HPDE6-E6E7 (cell line): Measurements from ENCODE around the gene DMXL2.
"Not testable (repeated sequence)": the region's sequence is repeated elsewhere in the genome, so short reads cannot be mapped to it uniquely, and the experiment has no call there.

Source experiments
- DNase-seq: peaks from one replicate; pipeline ENCODE4 v3.0.0; 2011; ENCODE audit warnings: missing footprints; ENCODE audit errors: extremely low spot score

The DMXL2 gene

DNA sequence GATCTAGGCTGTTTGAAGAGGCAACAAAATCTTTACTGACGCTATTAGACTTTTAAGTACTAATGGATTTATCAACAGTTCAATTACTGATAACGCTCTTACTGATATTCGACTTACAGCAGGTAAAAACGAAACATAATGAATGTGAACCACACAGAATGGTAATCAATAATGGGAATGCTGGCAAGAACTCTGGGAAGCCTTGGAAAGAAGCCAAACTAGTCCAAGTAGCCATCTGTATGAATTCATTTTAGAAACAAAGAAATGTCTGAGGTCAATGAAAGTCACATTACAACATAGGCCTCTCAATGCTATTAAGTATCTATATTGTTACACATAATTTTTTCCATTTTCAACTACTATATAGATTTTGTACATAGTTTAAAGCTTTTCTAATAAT lies 130.0 kb downstream of the DMXL2 start:
- no peak for DNase-seq

GRCh38 chr15:51491941-51492340 lies 130.6 kb downstream of the DMXL2 start:
- DNase-seq = no peak

GRCh38 chr15:51484781-51485180 lies 137.8 kb downstream of the DMXL2 start:
- DNase-seq = no peak

GRCh38 chr15:51483985-51484384 lies 138.6 kb downstream of the DMXL2 start:
- DNase-seq = no peak

GRCh38 chr15:51483520-51483919 lies 139.1 kb downstream of the DMXL2 start:
- no peak for DNase-seq

GRCh38 chr15:51475736-51476135 lies 146.8 kb downstream of the DMXL2 start:
- no peak for DNase-seq

GRCh38 chr15:51470512-51470911 lies 152.1 kb downstream of the DMXL2 start:
- DNase-seq = no peak

DNA sequence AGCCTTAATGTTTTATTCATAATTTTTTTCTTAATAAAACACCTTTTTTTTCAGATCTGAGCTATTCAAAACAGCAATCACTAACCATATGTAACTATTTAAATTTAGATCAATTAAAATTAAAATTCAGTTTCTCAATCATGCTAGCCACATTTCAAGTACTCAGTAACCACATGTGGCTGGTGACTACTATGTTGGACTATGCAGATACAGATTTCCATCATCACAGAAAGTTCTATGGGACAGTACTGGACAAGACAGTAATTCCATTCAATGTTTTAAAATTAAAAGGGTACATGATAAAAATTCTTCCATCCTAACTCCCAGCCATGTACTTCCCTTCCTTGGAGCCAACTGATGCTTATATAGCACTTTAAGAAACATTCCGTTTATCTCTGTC lies 161.8 kb downstream of the DMXL2 start:
- no peak for DNase-seq

GRCh38 chr15:51450001-51450400 lies 172.6 kb downstream of the DMXL2 start:
- peak; percentile 42 for DNase-seq

DNA sequence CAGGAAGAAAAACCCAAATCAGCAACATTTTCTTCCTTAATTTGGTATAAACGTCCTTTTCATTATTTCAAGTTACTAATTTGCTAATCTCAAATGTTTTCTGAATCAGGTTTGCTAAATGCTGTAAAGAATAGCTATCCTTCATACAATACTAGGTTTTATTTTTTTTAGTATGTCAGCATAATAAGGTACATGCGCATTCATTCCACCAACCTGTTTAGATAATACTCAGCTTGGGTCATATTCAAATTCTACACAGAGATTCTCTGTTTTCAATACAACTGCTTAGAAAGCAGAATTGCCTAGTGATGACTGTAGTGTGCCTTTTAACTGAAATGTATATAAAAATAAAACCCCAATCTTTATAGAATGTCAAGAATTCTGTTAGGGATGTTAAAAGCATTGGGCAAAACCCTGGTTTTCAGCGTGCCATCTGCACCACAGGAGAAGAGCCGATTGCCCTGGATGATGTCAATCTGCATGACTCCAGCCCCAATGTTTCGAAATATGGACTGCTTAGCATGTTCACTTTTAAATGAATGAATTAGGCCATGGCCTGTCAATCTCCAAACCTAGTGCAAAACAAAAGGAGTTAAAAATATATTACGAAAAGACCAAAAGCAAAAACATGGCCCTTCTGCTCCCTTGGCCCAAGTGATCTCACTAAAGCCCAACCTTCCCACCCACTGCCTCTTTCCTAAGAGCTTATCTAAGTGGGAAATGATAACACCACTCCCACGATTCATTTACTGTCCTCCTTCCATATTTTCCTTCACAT lies 173.8 kb downstream of the DMXL2 start:
- DNase-seq = no peak

DNA sequence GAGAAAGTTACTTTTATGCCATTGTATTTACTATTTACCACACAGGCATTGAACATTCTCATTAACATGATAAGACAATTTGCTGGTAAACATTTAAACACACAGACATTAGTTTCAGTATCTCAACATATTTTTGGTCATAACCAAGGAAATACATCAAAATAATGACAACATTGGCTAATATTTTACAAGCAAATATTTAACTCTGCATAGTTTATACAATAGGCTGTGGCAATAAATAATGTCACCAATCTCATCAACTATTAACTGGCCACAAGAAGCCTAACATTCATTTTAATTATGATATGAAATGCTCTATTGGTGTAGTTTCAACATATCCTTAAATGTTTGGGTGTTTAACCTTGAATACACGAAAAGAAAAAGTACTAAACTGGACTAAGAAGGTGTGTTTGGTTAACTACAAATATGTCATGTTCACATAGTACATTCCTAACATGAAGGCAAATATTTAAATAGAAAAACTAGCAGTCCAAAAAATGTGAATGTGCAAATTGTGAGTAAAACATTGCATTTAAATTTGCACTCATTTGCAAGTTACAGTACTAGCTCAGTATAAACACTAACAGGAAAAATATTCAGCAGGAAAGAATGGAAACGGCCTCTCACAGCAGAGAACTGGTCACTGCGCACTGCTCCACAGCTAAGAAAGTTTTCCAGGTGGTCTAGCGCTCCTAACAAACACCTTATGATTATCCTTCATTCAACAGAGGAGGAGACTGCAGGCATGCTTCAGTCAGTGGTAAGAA lies 174.5 kb downstream of the DMXL2 start:
- no peak for DNase-seq

DNA sequence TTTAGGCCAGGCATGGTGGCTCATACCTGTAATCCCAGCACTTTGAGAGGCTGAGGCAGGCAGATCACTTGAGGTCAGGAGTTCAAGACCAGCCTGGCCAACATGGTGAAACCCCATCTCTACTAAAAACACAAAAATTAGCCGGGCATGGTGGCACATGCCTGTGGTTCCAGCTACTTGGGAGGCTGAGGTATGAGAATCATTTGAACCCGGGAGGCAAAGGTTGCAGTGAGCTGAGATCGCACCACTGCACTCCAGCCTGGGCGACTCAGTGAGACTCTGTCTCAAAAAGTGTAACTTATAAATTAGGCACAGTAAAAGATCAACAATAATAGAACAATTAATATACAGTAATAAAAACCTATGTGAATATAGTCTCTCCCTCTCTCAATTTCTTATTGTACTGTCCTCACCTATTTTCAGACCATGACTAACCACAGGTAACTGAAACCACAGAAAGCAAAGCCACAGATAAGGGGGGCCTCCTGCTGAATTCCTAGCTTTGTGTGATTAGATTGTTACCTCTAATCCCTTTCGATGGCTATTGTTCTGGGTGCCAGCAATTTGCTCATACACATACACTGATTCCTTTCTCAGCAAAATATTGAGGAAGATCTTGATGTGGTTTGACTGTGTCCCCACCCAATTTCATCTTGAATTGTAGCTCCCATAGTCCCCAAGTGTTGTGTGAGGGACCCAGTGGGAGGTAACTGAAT lies 176.4 kb downstream of the DMXL2 start:
- peak; percentile 15 for DNase-seq

DNA sequence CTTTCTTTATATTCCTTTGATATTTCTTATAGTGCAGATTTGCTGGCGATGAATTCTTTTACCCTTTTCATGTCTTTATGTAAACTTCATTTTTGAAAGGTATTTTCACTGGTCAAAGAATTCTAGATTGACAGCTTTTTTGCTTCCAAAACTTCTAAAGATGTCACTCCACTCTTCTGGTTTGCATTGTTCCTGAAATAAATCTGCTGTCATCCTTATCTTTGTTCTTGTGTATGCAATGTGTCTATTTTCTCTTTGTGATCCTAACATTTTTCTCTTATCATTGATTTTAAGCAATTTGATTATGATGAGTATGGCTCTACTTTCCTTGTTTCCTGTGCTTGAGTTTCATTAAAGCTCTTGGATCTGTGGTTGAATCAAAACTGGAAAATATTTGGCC lies 177.8 kb downstream of the DMXL2 start:
- no peak for DNase-seq

DNA sequence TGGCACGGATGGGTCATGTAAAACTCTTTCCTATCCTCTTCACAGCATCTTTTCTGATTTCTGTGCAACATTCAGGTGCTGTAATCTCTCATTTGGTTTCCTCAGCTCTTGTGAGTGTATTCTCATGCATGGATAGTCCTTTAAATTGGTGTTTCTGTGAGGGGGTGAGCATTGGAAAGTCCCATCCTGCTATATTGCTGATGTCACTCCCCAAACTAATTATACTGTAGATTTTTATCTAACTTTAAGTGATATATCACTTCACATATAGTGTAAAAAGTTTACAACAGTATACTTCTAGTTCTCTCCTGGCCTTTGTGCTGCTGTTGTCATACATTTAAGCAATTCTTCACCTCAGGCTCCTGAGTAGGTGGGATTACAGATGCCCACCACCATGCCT lies 178.5 kb downstream of the DMXL2 start:
- DNase-seq = no peak

- DNase-seq = no peak
Measured at GRCh38 chr15:51443282-51443914, 179.2 kb downstream of the DMXL2 start.

DNA sequence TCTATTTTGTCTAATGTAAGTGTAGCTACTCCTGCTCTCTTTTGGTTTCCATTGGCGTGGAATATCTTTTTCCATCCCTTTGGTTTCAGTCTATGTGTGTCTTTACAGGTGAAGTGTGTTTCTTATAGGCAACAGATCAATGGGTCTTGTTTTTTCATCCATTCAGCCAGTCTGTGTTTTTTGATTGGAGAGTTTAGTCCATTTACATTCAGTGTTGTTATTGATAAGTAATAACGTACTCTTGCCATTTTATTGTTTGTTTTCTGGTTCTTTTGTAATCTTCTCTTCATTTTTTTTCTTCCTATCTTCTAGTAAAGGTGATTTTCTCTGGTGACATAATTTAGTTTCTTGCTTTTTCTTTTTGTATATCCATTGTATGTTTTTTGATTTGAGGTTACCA lies 184.0 kb downstream of the DMXL2 start:
- DNase-seq = no peak

- DNase-seq = no peak
Measured at GRCh38 chr15:51425517-51426040, 197.0 kb downstream of the DMXL2 start.

- DNase-seq = no peak
Measured at GRCh38 chr15:51424780-51425179, 197.8 kb downstream of the DMXL2 start.

- not testable (repeated sequence) for DNase-seq
Measured at GRCh38 chr15:51423040-51423439, 199.5 kb downstream of the DMXL2 start.

DNA sequence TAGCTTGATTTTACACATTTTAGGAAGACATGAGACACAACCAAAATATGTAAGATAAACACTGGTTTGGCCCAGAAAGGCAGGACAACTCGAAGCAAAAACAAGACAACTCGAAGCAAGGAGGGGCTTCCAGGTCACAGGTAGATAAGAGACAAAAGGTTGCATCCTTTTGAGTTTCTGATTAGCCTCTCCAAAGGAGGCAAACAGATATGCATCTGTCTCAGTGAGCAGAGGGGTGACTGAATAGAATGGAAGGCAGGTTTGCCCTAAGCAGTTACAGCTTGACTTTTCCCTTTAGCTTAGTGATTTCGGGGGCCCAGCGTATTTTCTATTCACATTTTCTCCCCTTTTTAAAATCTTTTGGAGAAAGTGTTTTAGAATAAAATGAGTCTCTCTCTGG lies 206.4 kb downstream of the DMXL2 start:
- DNase-seq = no peak

- DNase-seq = no peak
Measured at GRCh38 chr15:51414256-51414860, 208.2 kb downstream of the DMXL2 start.
